Thymus (tissue), 11 donors: ENCODE measurements around the gene DSE. TPM values are rescaled to one million over a fixed set of nuclear protein-coding genes. Genes with fewer than 3 reads are reported as not detected.

Source experiments
- DNase-seq, 9 donors: peaks; one replicate each; pipeline ENCODE4 v3.0.0-alpha.2; 2013; ENCODE audit warnings: low spot score in 9 of 9, low read depth in 6 of 9, missing footprints in 1 of 9
- H3K27ac ChIP-seq, 2 donors: one replicate each; pipeline ENCODE4 v1.5.1; 2013; ENCODE audit warnings: control low read depth in 1 of 2, low read depth in 1 of 2, low read length in 1 of 2, mild to moderate bottlenecking in 1 of 2, moderate library complexity in 1 of 2
- H3K27me3 ChIP-seq, 2 donors: one replicate each; pipeline ENCODE4 v1.5.1; 2013; ENCODE audit warnings: low read length in 1 of 2; ENCODE audit not compliant: control insufficient read depth in 2 of 2, insufficient read depth in 1 of 2
- H3K36me3 ChIP-seq, 2 donors: one replicate each; pipeline ENCODE4 v1.5.1; 2013; ENCODE audit warnings: low read length in 1 of 2, mild to moderate bottlenecking in 1 of 2, moderate library complexity in 1 of 2; ENCODE audit not compliant: control insufficient read depth in 2 of 2, insufficient read depth in 2 of 2
- H3K4me1 ChIP-seq, 2 donors: one replicate each; pipeline ENCODE4 v1.5.1; 2013; ENCODE audit warnings: low read length in 2 of 2; ENCODE audit not compliant: control insufficient read depth in 2 of 2, insufficient read depth in 2 of 2
- H3K4me3 ChIP-seq, 2 donors: one replicate each; pipeline ENCODE4 v1.5.1; 2013; ENCODE audit warnings: low read length in 2 of 2, control low read depth in 1 of 2, mild to moderate bottlenecking in 1 of 2
- H3K9me3 ChIP-seq, 2 donors: one replicate each; pipeline ENCODE4 v1.5.1; 2013; ENCODE audit warnings: low read length in 1 of 2, mild to moderate bottlenecking in 1 of 2; ENCODE audit not compliant: control insufficient read depth in 2 of 2, insufficient read depth in 1 of 2
- WGBS: extraction: QIAGEN DNeasy Blood & Tissue Kit; methylation state at CpG from one replicate; pipeline ENCODE4 v1.1.7; 2013; 5-methylcytosine and 5-hydroxymethylcytosine counted together
- polyA plus RNA-seq: library from polyadenylated mRNA; stranded (reverse); fragments of 200-250 nt; gene quantifications from one replicate; pipeline ENCODE4 v1.2.3, GENCODE V29; 2013
- total RNA-seq: library from RNA; stranded (reverse); fragments of 120-200 nt; gene quantifications from one replicate; pipeline ENCODE4 v1.2.4, GENCODE V29; 2013
- donor health status: healthy.

DSE gene
- total and polyA plus RNA-seq, 2 donors, result 12.8 to 23.8 TPM

GRCh38 chr6:116437656-116438055 lies 66.9 kb downstream of the DSE start:
- Histone ChIP-seq H3K27ac (no peak overlapping the region), H3K4me3 (no peak overlapping the region), H3K27me3 (no peaks in the 10 kb centered on the region), H3K36me3 (peaks cover 0 to 5% of the 10 kb centered on the region in 2 donors), H3K9me3 (no peaks in the 10 kb centered on the region), H3K4me1 (no peaks in the 10 kb centered on the region)
- DNase-seq, result no peak

GRCh38 chr6:116438590-116439448 lies 68.1 kb downstream of the DSE start:
- peak overlapping the region in 1 of 2 donors; percentile 5 for H3K27ac ChIP-seq
- no peaks in the 10 kb centered on the region for H3K9me3 ChIP-seq
- no peak for DNase-seq
- no peaks in the 10 kb centered on the region for H3K27me3 ChIP-seq
- H3K4me3 ChIP-seq, result no peak overlapping the region
- WGBS, result 80% methylated on average over 6 of the region's 6 CpGs
- H3K36me3 ChIP-seq, result peaks cover 0 to 5% of the 10 kb centered on the region in 2 donors
- no peaks in the 10 kb centered on the region for H3K4me1 ChIP-seq

DNA sequence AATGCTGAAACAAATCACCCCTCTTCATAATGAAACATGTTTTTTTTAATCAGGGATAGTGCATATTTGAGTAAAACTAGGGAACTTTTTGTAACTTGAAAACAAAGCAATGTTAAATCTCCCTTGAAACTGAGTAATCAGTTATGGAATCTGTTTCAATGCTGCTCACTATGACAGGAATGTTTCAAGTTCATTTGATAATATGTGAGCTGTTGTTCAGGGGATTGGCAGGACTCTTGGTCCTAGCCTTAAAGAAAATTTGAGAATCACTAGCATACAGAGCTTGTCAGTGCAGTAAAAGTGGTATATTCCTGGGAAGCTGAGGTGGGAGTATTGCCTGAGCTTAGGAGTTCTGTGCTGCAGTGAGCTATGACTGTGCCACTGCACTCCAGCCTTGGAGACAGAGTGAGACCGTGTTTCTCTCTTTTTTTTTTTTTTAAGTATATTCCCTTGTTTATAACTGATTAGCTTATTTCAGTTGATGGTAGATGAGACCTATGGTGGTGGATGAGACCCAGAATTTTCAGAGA lies 68.8 kb downstream of the DSE start:
- no peak for DNase-seq
- no peaks in the 10 kb centered on the region for H3K9me3 ChIP-seq
- peaks cover 0 to 5% of the 10 kb centered on the region in 2 donors for H3K36me3 ChIP-seq
- H3K4me1 ChIP-seq, result peaks cover 0 to 2% of the 10 kb centered on the region in 2 donors
- no peak overlapping the region for H3K4me3 ChIP-seq
- 91% methylated on average over 1 of the region's 1 CpG for WGBS
- H3K27me3 ChIP-seq, result no peaks in the 10 kb centered on the region
- H3K27ac ChIP-seq, result no peak overlapping the region

DNA sequence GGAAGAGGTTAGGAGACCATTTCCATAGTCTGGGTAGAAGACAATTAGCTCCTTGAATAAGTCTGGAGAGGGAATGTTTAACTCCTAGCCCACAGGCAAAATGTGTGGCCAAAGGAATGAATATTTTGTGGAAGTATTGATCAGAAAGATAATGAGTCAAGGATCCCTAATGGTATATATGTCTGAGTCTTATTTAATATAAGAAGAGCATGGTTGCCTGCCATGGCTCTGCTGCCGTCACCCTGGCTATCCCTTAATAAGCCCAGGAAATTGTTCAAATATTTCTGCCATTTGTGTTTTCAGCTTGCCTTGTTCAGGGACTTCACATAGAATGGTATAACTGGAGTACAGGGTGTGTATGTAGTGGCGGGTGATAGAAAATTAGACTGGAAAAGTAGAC lies 72.4 kb downstream of the DSE start:
- H3K9me3 ChIP-seq, result no peaks in the 10 kb centered on the region
- H3K4me3 ChIP-seq, result no peak overlapping the region
- no peaks in the 10 kb centered on the region for H3K27me3 ChIP-seq
- no peak for DNase-seq
- no peak overlapping the region for H3K27ac ChIP-seq
- WGBS, result 99% methylated on average over 2 of the region's 2 CpGs
- peaks cover 6 to 10% of the 10 kb centered on the region in 2 donors for H3K4me1 ChIP-seq
- no peaks in the 10 kb centered on the region for H3K36me3 ChIP-seq

- 68% methylated on average over 3 of the region's 3 CpGs for WGBS
- Histone ChIP-seq H3K27ac (no peak overlapping the region), H3K4me1 (peaks cover 6 to 10% of the 10 kb centered on the region in 2 donors), H3K36me3 (no peaks in the 10 kb centered on the region), H3K27me3 (no peaks in the 10 kb centered on the region), H3K4me3 (no peak overlapping the region), H3K9me3 (no peaks in the 10 kb centered on the region)
- DNase-seq, result no peak
Observed at GRCh38 chr6:116444092-116444491, 73.3 kb downstream of the DSE start.

- no peaks in the 10 kb centered on the region for H3K27me3 ChIP-seq
- no peaks in the 10 kb centered on the region for H3K36me3 ChIP-seq
- H3K27ac ChIP-seq, result no peak overlapping the region
- no peaks in the 10 kb centered on the region for H3K9me3 ChIP-seq
- H3K4me3 ChIP-seq, result no peak overlapping the region
- H3K4me1 ChIP-seq, result peaks cover 6 to 10% of the 10 kb centered on the region in 2 donors
- DNase-seq, result no peak
- WGBS, result 92% methylated on average over 1 of the region's 1 CpG
Observed at GRCh38 chr6:116444575-116444974, 73.8 kb downstream of the DSE start.

DNA sequence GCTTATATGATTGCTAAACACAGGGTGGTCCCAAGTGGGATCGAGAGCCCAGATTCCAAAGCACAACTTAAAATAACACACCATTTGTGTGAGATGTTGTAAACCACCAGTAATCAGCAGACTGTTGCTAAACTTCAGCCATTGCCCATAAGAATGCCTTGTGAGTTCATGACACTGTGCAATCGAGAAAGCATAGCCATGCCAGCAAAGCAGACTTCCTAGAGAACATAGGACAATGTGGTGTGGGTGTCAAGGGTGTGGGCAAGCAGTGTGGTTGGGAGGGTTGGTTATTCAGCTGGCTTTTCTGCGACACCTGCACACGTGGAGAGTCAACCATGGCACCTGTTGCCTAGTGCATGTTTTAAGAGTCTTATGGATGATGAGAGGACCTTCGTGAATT lies 74.4 kb downstream of the DSE start:
- no peaks in the 10 kb centered on the region for H3K9me3 ChIP-seq
- H3K4me1 ChIP-seq, result peaks cover 6 to 10% of the 10 kb centered on the region in 2 donors
- H3K27me3 ChIP-seq, result no peaks in the 10 kb centered on the region
- H3K4me3 ChIP-seq, result no peak overlapping the region
- peak in 1 of 9 donors; percentile 30 for DNase-seq
- no peak overlapping the region for H3K27ac ChIP-seq
- H3K36me3 ChIP-seq, result no peaks in the 10 kb centered on the region
- 37% methylated on average over 5 of the region's 5 CpGs for WGBS

GRCh38 chr6:116446399-116446798 lies 75.7 kb downstream of the DSE start:
- Histone ChIP-seq H3K4me3 (no peak overlapping the region), H3K27ac (no peak overlapping the region), H3K4me1 (peaks cover 6 to 13% of the 10 kb centered on the region in 2 donors), H3K36me3 (no peaks in the 10 kb centered on the region), H3K27me3 (no peaks in the 10 kb centered on the region), H3K9me3 (no peaks in the 10 kb centered on the region)
- no peak for DNase-seq
- WGBS, result 69% methylated on average over 1 of the region's 1 CpG

GRCh38 chr6:116447052-116447451 lies 76.3 kb downstream of the DSE start:
- 91% methylated on average over 3 of the region's 3 CpGs for WGBS

More at GRCh38 chr6:116447052-116447451, 76.3 kb downstream of the DSE start:
- Histone ChIP-seq H3K9me3 (no peaks in the 10 kb centered on the region), H3K36me3 (no peaks in the 10 kb centered on the region), H3K4me3 (no peak overlapping the region), H3K27ac (no peak overlapping the region), H3K4me1 (peaks cover 6 to 13% of the 10 kb centered on the region in 2 donors), H3K27me3 (no peaks in the 10 kb centered on the region)
- no peak for DNase-seq
